HCT116 (cell line): ENCODE results near the gene DPYD. TPM values are rescaled to one million over a fixed set of nuclear protein-coding genes. Genes with fewer than 3 reads are reported as not detected.

Source experiments
- ATAC-seq: fragments of 200-7000 bp; cut with Tn5 transposase; 2 replicates; pipeline ENCODE4 v1.9.1; 2020; ENCODE audit warnings: mild to moderate bottlenecking, moderate library complexity
- BruUV-seq: library from RNA; stranded (reverse); fragments of 400-500 nt; replicated peaks from 2 replicates; lab custom pipeline; 2021; lab: Mats Ljungman, UMichigan
- CTCF ChIA-PET: fragments of 300-600 bp; sonication (Branson Sonifier 250); formaldehyde crosslinking; loops from one replicate; lab custom pipeline; 2021; ENCODE audit warnings: antibody characterized with exemption; lab: Charles Lee
- POLR2A ChIA-PET: fragments of 300-600, 350-600 bp; sonication (Branson Sonifier 250); formaldehyde crosslinking; loops from one replicate; lab custom pipeline; 2021; ENCODE audit warnings: antibody characterized with exemption; lab: Charles Lee
- RAD21 ChIA-PET, 2 experiments: fragments of 300-600 bp; sonication (Branson Sonifier 250); formaldehyde crosslinking; loops; one replicate each; lab custom pipeline; 2023; ENCODE audit warnings: low total read pairs in 2 of 2; ENCODE audit not compliant: uncharacterized antibody in 2 of 2, unreplicated experiment in 2 of 2, low non-redundant PET in 1 of 2; lab: Charles Lee
- DNase-seq: peaks from one replicate; pipeline ENCODE4 v3.0.0-alpha.2; 2010; ENCODE audit warnings: low read depth, low spot score
- H2AFZ ChIP-seq: fragments of 200-600 bp; shearing (Covaris generic), sonication (generic); 2 replicates; pipeline ENCODE4 v1.6.1; 2017; ENCODE audit warnings: low read depth, mixed run types, mixed read lengths, antibody characterized with exemption, low read length; ENCODE audit not compliant: poor library complexity, severe bottlenecking
- H3K27ac ChIP-seq: 2 replicates; pipeline ENCODE4 v1.5.1; 2012; ENCODE audit warnings: low read depth, low read length
- H3K27me3 ChIP-seq: fragments of 200-600 bp; sonication (generic); 2 replicates; pipeline ENCODE4 v1.6.1; 2016; ENCODE audit warnings: mixed run types, low read length, mixed read lengths; ENCODE audit not compliant: insufficient read depth
- H3K36me3 ChIP-seq, 2 experiments: fragments of 200-500 bp in 1 of 2; fragments of 200-600 bp in 1 of 2; sonication (Bioruptor generic) in 1 of 2; sonication (generic) in 1 of 2; 2 replicates each; pipeline versions ENCODE4 v1.5.1 to v1.6.1; 2014 to 2016; ENCODE audit warnings: low read length in 2 of 2, inconsistent platforms in 1 of 2, mixed read lengths in 1 of 2, mixed run types in 1 of 2; ENCODE audit not compliant: insufficient read depth in 2 of 2, control insufficient read depth in 1 of 2
- H3K4me1 ChIP-seq, 2 experiments: fragments of 200-600 bp in 1 of 2; sonication (generic) in 1 of 2; 2 replicates each; pipeline versions ENCODE4 v1.5.1 to v1.6.1; 2012 to 2017; ENCODE audit warnings: low read length in 2 of 2, inconsistent platforms in 1 of 2, mild to moderate bottlenecking in 1 of 2, mixed read lengths in 1 of 2, mixed run types in 1 of 2, moderate library complexity in 1 of 2; ENCODE audit not compliant: insufficient read depth in 2 of 2, control insufficient read depth in 1 of 2
- H3K4me2 ChIP-seq: fragments of 200-600 bp; sonication (generic); 2 replicates; pipeline ENCODE4 v1.6.1; 2017; ENCODE audit warnings: mixed run types, low read length, mixed read lengths
- H3K4me3 ChIP-seq, 2 experiments: fragments of 200-600 bp in 1 of 2; sonication (generic) in 1 of 2; replicated peaks in 1 of 2; 2 replicates each; pipeline ENCODE4 v1.5.1; 2011 to 2016; ENCODE audit warnings: low read length in 2 of 2, control low read depth in 1 of 2, low read depth in 1 of 2, mild to moderate bottlenecking in 1 of 2, mixed read lengths in 1 of 2, mixed run types in 1 of 2
- H3K79me2 ChIP-seq: fragments of 200-600 bp; sonication (generic); 2 replicates; pipeline ENCODE4 v1.6.1; 2017; ENCODE audit warnings: mild to moderate bottlenecking, mixed run types, low read length, moderate library complexity, mixed read lengths; ENCODE audit not compliant: insufficient read depth
- H3K9ac ChIP-seq: fragments of 200-600 bp; sonication (generic); 2 replicates; pipeline ENCODE4 v1.6.1; 2016; ENCODE audit warnings: low read length, mixed read lengths
- H3K9me2 ChIP-seq: fragments of 200-600 bp; sonication (generic), shearing (Covaris generic); 2 replicates; pipeline ENCODE4 v1.6.1; 2017; ENCODE audit warnings: mixed run types, mild to moderate bottlenecking, moderate library complexity; ENCODE audit not compliant: insufficient read depth
- H3K9me3 ChIP-seq, 2 experiments: fragments of 200-500 bp in 1 of 2; fragments of 200-600 bp in 1 of 2; sonication (Bioruptor generic) in 1 of 2; sonication (generic) in 1 of 2; 2 replicates each; pipeline ENCODE4 v1.6.1; 2014 to 2017; ENCODE audit warnings: low read length in 2 of 2, mixed read lengths in 2 of 2, inconsistent platforms in 1 of 2, low read depth in 1 of 2, mild to moderate bottlenecking in 1 of 2, mixed run types in 1 of 2, moderate library complexity in 1 of 2; ENCODE audit not compliant: control insufficient read depth in 1 of 2, insufficient read depth in 1 of 2
- H4K20me1 ChIP-seq: fragments of 200-600 bp; sonication (generic), shearing (Covaris generic); 2 replicates; pipeline ENCODE4 v1.6.1; 2017; ENCODE audit warnings: mixed run types, mild to moderate bottlenecking, moderate library complexity; ENCODE audit not compliant: insufficient read depth
- CBX3 ChIP-seq: IDR thresholded peaks from 2 replicates; pipeline ENCODE4 v1.6.1; 2012; ENCODE audit warnings: low read depth
- CEBPB ChIP-seq: IDR thresholded peaks from 2 replicates; pipeline ENCODE4 v1.6.1; 2012; ENCODE audit warnings: low read depth
- CTCF ChIP-seq, 3 experiments: fragments of 200-600 bp in 1 of 3; sonication (generic) in 1 of 3; IDR thresholded peaks in 2 of 3; conservative IDR thresholded peaks in 1 of 3; 2 replicates each; pipeline ENCODE4 v1.5.1; 2012 to 2017; ENCODE audit warnings: low read depth in 2 of 3, low read length in 2 of 3, antibody characterized with exemption in 1 of 3, borderline replicate concordance in 1 of 3, control low read depth in 1 of 3, mild to moderate bottlenecking in 1 of 3, mixed read lengths in 1 of 3, mixed run types in 1 of 3, moderate library complexity in 1 of 3; ENCODE audit not compliant: insufficient read depth in 1 of 3
- EGR1 ChIP-seq: IDR thresholded peaks from 2 replicates; pipeline ENCODE4 v1.6.1; 2012; ENCODE audit warnings: low read depth
- ELF1 ChIP-seq: IDR thresholded peaks from 2 replicates; pipeline ENCODE4 v1.6.1; 2012; ENCODE audit warnings: low read depth, borderline replicate concordance
- EZH2phosphoT487 ChIP-seq: fragments of 200-600 bp; IDR thresholded peaks from 2 replicates; pipeline ENCODE4 v1.6.1; 2018; ENCODE audit warnings: antibody characterized with exemption, borderline replicate concordance
- JUND ChIP-seq: IDR thresholded peaks from 2 replicates; pipeline ENCODE4 v1.6.1; 2012
- POLR2A ChIP-seq: IDR thresholded peaks from 2 replicates; pipeline ENCODE4 v1.7.0; 2011; ENCODE audit warnings: borderline replicate concordance; ENCODE audit not compliant: insufficient read depth, insufficient read length; ENCODE audit errors: extremely low read depth
- RAD21 ChIP-seq: IDR thresholded peaks from 2 replicates; pipeline ENCODE4 v1.6.1; 2012; ENCODE audit warnings: low read depth, mild to moderate bottlenecking
- SIN3A ChIP-seq: IDR thresholded peaks from 2 replicates; pipeline ENCODE4 v1.6.1; 2012; ENCODE audit warnings: low read depth
- SP1 ChIP-seq: IDR thresholded peaks from 2 replicates; pipeline ENCODE4 v1.6.1; 2012; ENCODE audit warnings: low read depth
- TCF7L2 ChIP-seq: IDR thresholded peaks from 2 replicates; pipeline ENCODE4 v1.7.0; 2011; ENCODE audit warnings: borderline replicate concordance, inconsistent platforms; ENCODE audit not compliant: insufficient read depth, insufficient read length; ENCODE audit errors: extremely low read depth
- YY1 ChIP-seq: IDR thresholded peaks from 2 replicates; pipeline ENCODE4 v1.6.1; 2011; ENCODE audit warnings: low read length, low read depth, moderate library complexity, mild to moderate bottlenecking; ENCODE audit not compliant: insufficient replicate concordance; ENCODE audit errors: extremely low read depth
- ZBTB33 ChIP-seq: IDR thresholded peaks from 2 replicates; pipeline ENCODE4 v1.6.1; 2011; ENCODE audit warnings: mild to moderate bottlenecking, low read length, moderate library complexity; ENCODE audit not compliant: insufficient replicate concordance; ENCODE audit errors: extremely low read depth
- ZFX ChIP-seq: fragments of 450-650 bp; IDR thresholded peaks from 2 replicates; pipeline ENCODE4 v1.6.1; 2017
- ZNF274 ChIP-seq: fragments of 200-500 bp; sonication (Bioruptor generic); IDR thresholded peaks from 2 replicates; pipeline ENCODE4 v1.6.1; 2014; ENCODE audit warnings: mild to moderate bottlenecking, low read depth, low read length, inconsistent platforms
- intact Hi-C: fragments of 100-400 bp; cut with micrococcal nuclease; formaldehyde crosslinking; loops from 2 replicates; pipeline ENCODE4 v1.10.0; 2022
- total RNA-seq: library from RNA; stranded (reverse); gene quantifications from one replicate; pipeline ENCODE4 v1.2.1, GENCODE V29; 2021; ENCODE audit not compliant: unreplicated experiment
- TF ChIP-seq, protein P1 (sequence below): IDR thresholded peaks from 2 replicates; pipeline ENCODE4 v1.6.1; 2012
- TF ChIP-seq, protein P2 (sequence below): IDR thresholded peaks from 2 replicates; pipeline ENCODE4 v1.6.1; 2012

The DPYD gene
- total RNA-seq, 1 experiment from 2014 or later = 1.7 TPM

- ChIA-PET RAD21 (no interaction called here), POLR2A (no interaction called here), CTCF (no interaction called here)
- no TSS peak for BruUV-seq
- Histone ChIP-seq H3K4me3 (no peak overlapping the region), H3K27ac (no peak overlapping the region), H3K9ac (no peak overlapping the region), H2AFZ (no peak overlapping the region), H3K27me3 (no peaks in the 10 kb centered on the region), H4K20me1 (no peaks in the 10 kb centered on the region), H3K79me2 (no peaks in the 10 kb centered on the region), H3K36me3 (no peaks in the 10 kb centered on the region), H3K4me2 (no peak overlapping the region), H3K9me2 (no peaks in the 10 kb centered on the region)
- ATAC-seq = no peak
- intact Hi-C loops = no loop called here
- TF ChIP-seq, protein P1, sequence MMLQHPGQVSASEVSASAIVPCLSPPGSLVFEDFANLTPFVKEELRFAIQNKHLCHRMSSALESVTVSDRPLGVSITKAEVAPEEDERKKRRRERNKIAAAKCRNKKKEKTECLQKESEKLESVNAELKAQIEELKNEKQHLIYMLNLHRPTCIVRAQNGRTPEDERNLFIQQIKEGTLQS = no peak
- TF ChIP-seq ZFX (no peak), RAD21 (no peak), CTCF (IDR thresholded peaks at IDR 0.05 in 2 of 3, conservative IDR thresholded peaks at IDR 0.05 in 1 of 3; ENCODE audit: borderline replicate concordance in 1 of 3, insufficient read depth in 1 of 3, low read depth in 2 of 3, low read length in 2 of 3) (no peak), YY1 (no peak), POLR2A (no peak), SP1 (no peak), EGR1 (no peak), ZBTB33 (no peak), ZNF274 (no peak), JUND (no peak), SIN3A (no peak), CBX3 (no peak), ELF1 (no peak), TCF7L2 (no peak), EZH2phosphoT487 (no peak), CEBPB (no peak)
- TF ChIP-seq, protein P2, sequence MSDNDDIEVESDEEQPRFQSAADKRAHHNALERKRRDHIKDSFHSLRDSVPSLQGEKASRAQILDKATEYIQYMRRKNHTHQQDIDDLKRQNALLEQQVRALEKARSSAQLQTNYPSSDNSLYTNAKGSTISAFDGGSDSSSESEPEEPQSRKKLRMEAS = no peak
- TF ChIP-seq, all 23 proteins: peak for 0
- DNase-seq = no peak
- H3K4me1 ChIP-seq = no peaks in the 10 kb centered on the region
- H3K9me3 ChIP-seq = no peaks in the 10 kb centered on the region
Observed at GRCh38 chr1:97740891-97741290, 179.9 kb downstream of the DPYD start.
